Measurements from ENCODE around the gene GOLGA6L2. TPM values are rescaled to one million over a fixed set of nuclear protein-coding genes. Genes with fewer than 3 reads are reported as not detected.

Gene GOLGA6L2
- not detected for total RNA-seq

DNA sequence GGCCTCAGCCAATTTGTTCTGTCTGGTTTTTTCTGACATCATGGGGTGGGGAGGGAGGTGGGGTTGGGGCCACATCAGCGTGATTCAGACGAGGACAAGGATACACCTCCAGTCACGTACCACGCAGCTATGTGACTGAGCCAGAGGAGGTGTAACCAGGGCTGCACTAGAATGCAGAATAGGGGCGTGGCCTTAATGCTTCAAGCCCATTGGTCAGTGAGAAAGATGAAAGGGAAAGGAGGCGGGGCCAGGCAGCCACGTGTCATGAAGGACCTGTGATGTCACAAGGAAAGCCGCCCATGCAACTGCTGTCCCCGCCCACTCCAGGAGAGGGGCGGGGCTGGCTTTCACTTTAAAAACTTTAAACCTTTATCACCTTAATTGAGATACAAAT lies at the start of gene GOLGA6L2:
Gene GOLGA6L2 (minus strand): TSS at position 137 of the 394 bp plus-strand sequence. CDS start 62 bp downstream, at position 75.
- no peak for DNase-seq
- Mint-ChIP-seq H3K36me3 (ENCODE audit: insufficient read depth) (no peaks in the 10 kb centered on the region), H3K4me3 (no peak within 1 kb of the TSS), H3K9me3 (no peaks in the 10 kb centered on the region), H3K27me3 (ENCODE audit: low read depth) (peaks cover 5% of the 10 kb centered on the region), H3K4me1 (ENCODE audit: low read depth) (no peaks in the 10 kb centered on the region)
- no peak for ATAC-seq

GRCh38 chr15:23484870-23485269 lies 37.8 kb upstream of the GOLGA6L2 start:
- no peaks in the 10 kb centered on the region for H3K27me3 Mint-ChIP-seq (ENCODE audit: low read depth)
- DNase-seq, result no peak

DNA sequence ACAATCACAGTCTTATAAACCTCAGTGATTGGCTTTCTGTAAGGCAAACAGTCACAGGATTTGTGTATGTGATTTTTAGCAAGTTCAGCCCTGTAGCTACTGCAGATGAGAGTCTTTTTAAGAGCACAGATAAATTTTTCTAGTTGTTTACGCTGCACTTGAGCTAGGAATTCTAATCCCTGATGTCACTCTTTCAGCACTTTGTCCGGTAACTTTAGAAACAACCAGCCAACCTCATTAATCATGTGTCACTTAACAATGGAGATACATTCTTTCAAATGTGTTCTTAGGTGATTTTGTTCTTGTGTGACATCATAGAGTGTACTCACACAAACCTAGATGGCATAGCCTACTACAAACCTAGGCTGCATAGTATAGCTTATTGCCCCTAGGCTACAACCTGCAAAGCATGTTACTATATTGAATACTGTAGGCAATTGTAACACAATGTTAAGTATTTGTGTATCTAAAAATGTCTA lies 36.8 kb upstream of the GOLGA6L2 start:
- no peak for ATAC-seq
- Mint-ChIP-seq H3K27me3 (ENCODE audit: low read depth) (no peaks in the 10 kb centered on the region), H3K36me3 (ENCODE audit: insufficient read depth) (no peaks in the 10 kb centered on the region)

More at GRCh38 chr15:23484870-23485269, 37.8 kb upstream of the GOLGA6L2 start:
- ATAC-seq, result no peak
- H3K36me3 Mint-ChIP-seq (ENCODE audit: insufficient read depth), result no peaks in the 10 kb centered on the region
- H3K4me1 Mint-ChIP-seq (ENCODE audit: low read depth), result no peaks in the 10 kb centered on the region
- H3K4me3 Mint-ChIP-seq, result no peak overlapping the region
- H3K9me3 Mint-ChIP-seq, result no peaks in the 10 kb centered on the region

DNA sequence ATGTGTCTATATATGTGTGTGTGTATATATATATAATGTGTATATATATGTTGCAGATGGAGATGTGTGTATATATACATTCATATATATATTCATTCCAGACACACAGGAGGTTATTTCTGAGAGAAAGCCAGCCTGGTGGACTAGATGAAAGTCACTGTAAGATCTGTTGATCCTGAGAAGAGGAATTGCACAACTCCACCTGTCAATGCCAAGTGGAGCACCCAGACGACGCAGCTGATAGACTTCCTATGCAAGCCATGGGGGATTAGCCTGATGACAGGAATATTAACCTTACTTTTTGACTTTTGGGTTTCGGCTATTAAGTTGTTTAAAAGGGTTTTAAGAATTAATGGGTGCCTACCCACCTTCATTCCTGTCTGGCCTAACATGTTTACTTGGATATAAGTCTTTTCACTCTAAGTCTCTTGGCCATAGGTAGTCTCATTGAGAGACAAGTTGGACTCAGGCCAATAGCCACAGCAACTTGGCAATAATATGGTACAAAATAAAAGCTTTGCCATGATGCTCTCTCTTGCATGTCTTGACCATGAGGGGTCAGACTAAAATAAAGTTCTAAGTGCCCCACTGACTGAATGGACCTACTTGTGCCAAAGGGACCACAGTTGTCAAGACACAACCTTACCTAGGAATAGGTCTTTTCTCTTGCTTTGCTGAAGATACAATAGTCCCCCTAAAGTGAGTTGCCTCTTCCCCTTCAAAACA lies 35.9 kb upstream of the GOLGA6L2 start:
- DNase-seq (no peak), ATAC-seq (no peak)
- H3K36me3 Mint-ChIP-seq (ENCODE audit: insufficient read depth), result no peaks in the 10 kb centered on the region
- peaks cover 1% of the 10 kb centered on the region for H3K27me3 Mint-ChIP-seq (ENCODE audit: low read depth)
- no peaks in the 10 kb centered on the region for H3K4me1 Mint-ChIP-seq (ENCODE audit: low read depth)
- H3K9me3 Mint-ChIP-seq, result no peaks in the 10 kb centered on the region
- no peak overlapping the region for H3K4me3 Mint-ChIP-seq

More for the DNA sequence above, 36.8 kb upstream of the GOLGA6L2 start:
- Mint-ChIP-seq H3K4me1 (ENCODE audit: low read depth) (no peaks in the 10 kb centered on the region), H3K9me3 (no peaks in the 10 kb centered on the region), H3K4me3 (no peak overlapping the region)
- DNase-seq, result no peak

DNA sequence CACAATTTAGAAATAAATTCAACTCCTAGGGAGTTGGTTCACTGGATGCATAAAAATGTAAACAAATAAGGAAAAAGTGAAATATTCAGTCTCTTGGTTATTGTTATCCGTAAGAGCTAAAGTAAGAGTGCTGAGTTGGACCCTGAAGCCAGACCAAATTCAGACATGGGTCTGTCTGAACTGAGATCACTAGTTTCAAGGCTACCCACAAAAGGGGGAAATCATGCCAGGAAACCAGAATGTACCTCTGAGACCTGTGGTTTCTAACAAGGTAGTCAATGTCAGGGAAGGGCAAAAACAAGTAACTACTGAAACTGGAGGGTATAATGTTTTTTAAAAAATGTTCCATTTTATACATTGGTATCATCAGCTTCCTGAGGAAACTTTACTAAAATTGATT lies 35.2 kb upstream of the GOLGA6L2 start:
- ATAC-seq (no peak), DNase-seq (no peak)
- no peak overlapping the region for H3K4me3 Mint-ChIP-seq
- H3K27me3 Mint-ChIP-seq (ENCODE audit: low read depth), result peaks cover 1% of the 10 kb centered on the region
- H3K36me3 Mint-ChIP-seq (ENCODE audit: insufficient read depth), result no peaks in the 10 kb centered on the region
- H3K4me1 Mint-ChIP-seq (ENCODE audit: low read depth), result no peaks in the 10 kb centered on the region
- no peaks in the 10 kb centered on the region for H3K9me3 Mint-ChIP-seq

DNA sequence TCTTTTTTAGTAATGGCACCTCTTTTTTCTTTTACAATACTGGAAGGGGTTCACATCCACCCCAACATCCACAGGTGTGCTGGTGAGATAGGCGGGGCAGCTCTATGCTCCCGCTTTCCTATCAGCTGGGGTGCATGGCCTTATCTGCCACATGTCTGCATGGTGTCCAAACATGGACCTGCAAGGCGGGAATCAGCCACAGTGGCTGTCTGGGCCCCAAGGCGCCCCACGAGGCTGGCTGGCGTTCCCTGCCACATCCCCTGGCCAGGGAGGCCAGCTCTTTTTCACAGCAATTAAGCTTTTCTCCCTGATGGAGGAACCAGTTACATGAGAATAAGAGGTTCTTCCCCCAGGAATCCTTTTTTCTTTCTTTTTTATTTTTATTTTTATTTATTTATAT lies 30.9 kb upstream of the GOLGA6L2 start:
- DNase-seq (no peak), ATAC-seq (no peak)
- no peak overlapping the region for H3K4me3 Mint-ChIP-seq
- H3K9me3 Mint-ChIP-seq, result no peaks in the 10 kb centered on the region
- peaks cover 1% of the 10 kb centered on the region for H3K27me3 Mint-ChIP-seq (ENCODE audit: low read depth)
- H3K36me3 Mint-ChIP-seq (ENCODE audit: insufficient read depth), result no peaks in the 10 kb centered on the region
- no peaks in the 10 kb centered on the region for H3K4me1 Mint-ChIP-seq (ENCODE audit: low read depth)

GRCh38 chr15:23472678-23473077 lies 25.6 kb upstream of the GOLGA6L2 start:
- H3K4me3 Mint-ChIP-seq, result no peak overlapping the region
- ATAC-seq (no peak), DNase-seq (no peak)
- H3K36me3 Mint-ChIP-seq (ENCODE audit: insufficient read depth), result no peaks in the 10 kb centered on the region
- no peaks in the 10 kb centered on the region for H3K4me1 Mint-ChIP-seq (ENCODE audit: low read depth)
- no peaks in the 10 kb centered on the region for H3K9me3 Mint-ChIP-seq
- no peaks in the 10 kb centered on the region for H3K27me3 Mint-ChIP-seq (ENCODE audit: low read depth)

- Mint-ChIP-seq H3K36me3 (ENCODE audit: insufficient read depth) (no peaks in the 10 kb centered on the region), H3K4me1 (ENCODE audit: low read depth) (no peaks in the 10 kb centered on the region), H3K4me3 (no peak overlapping the region), H3K9me3 (no peaks in the 10 kb centered on the region), H3K27me3 (ENCODE audit: low read depth) (peaks cover under 1% of the 10 kb centered on the region)
- ATAC-seq (no peak), DNase-seq (no peak)
Observed at GRCh38 chr15:23472033-23472432, 25.0 kb upstream of the GOLGA6L2 start.

GRCh38 chr15:23467110-23467600 lies 20.1 kb upstream of the GOLGA6L2 start:
- Mint-ChIP-seq H3K36me3 (ENCODE audit: insufficient read depth) (no peaks in the 10 kb centered on the region), H3K9me3 (no peaks in the 10 kb centered on the region), H3K27me3 (ENCODE audit: low read depth) (peaks cover 6% of the 10 kb centered on the region), H3K4me1 (ENCODE audit: low read depth) (no peaks in the 10 kb centered on the region), H3K4me3 (no peak overlapping the region)
- DNase-seq (no peak), ATAC-seq (no peak)

- no peaks in the 10 kb centered on the region for H3K4me1 Mint-ChIP-seq (ENCODE audit: low read depth)
Observed at GRCh38 chr15:23457890-23458289, 10.8 kb upstream of the GOLGA6L2 start.

DNA sequence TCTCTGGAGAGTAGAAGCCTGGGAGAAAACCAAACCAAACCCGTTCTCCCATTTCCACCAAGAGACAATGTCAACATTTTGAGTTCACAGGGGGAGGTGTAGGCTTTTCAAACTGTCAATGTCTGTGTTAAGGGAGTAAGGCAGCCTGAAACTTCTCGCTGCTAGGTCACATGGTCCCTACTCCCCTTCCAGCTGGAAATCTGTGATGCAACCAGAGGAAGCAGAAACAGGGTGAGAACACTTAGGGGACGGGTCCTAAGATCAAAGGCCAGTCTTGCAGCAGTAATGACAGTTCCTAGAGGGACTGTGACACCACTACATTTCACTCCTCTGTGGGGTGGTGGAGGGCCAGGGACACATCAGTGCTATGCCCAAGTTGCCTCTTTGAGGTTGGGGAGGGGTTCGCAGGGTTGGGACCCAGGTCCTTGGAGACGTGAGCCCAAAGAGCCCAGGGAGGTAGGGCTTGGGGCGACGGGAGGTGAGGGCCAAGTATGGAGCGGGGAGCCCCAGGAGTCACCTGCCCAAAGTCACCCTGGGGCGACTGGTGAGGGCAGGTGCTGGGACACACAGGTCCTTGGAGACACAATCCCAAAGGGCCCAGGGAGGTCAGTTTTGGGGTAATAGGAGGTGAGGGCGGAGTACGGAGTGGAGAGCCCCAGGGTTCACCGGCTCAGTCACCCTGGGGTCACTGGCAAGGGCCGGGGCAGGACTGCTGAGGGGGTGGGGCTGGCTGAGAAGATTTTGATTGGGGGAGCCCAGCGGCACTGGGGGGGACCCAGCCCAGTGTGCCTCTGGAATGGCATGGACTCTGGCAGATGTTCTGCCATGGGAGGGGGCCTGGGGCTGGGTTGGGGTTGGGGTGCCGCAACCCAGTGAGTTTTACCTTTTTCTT lies 582 bp downstream of the GOLGA6L2 start:
- Mint-ChIP-seq H3K27me3 (ENCODE audit: low read depth) (peaks cover 5% of the 10 kb centered on the region), H3K9me3 (no peaks in the 10 kb centered on the region), H3K4me3 (no peak overlapping the region), H3K4me1 (ENCODE audit: low read depth) (no peaks in the 10 kb centered on the region), H3K36me3 (ENCODE audit: insufficient read depth) (no peaks in the 10 kb centered on the region)
- no peak for ATAC-seq
- no peak for DNase-seq

More at GRCh38 chr15:23457890-23458289, 10.8 kb upstream of the GOLGA6L2 start:
- DNase-seq (no peak), ATAC-seq (no peak)
- Mint-ChIP-seq H3K27me3 (ENCODE audit: low read depth) (peaks cover 2% of the 10 kb centered on the region), H3K9me3 (no peaks in the 10 kb centered on the region), H3K36me3 (ENCODE audit: insufficient read depth) (no peaks in the 10 kb centered on the region), H3K4me3 (no peak overlapping the region)

GRCh38 chr15:23444269-23444668 lies 2.8 kb downstream of the GOLGA6L2 start:
- Mint-ChIP-seq H3K9me3 (no peaks in the 10 kb centered on the region), H3K36me3 (ENCODE audit: insufficient read depth) (no peaks in the 10 kb centered on the region), H3K27me3 (ENCODE audit: low read depth) (peaks cover 5% of the 10 kb centered on the region), H3K4me1 (ENCODE audit: low read depth) (no peaks in the 10 kb centered on the region), H3K4me3 (no peak overlapping the region)
- no peak for ATAC-seq
- no peak for DNase-seq

DNA sequence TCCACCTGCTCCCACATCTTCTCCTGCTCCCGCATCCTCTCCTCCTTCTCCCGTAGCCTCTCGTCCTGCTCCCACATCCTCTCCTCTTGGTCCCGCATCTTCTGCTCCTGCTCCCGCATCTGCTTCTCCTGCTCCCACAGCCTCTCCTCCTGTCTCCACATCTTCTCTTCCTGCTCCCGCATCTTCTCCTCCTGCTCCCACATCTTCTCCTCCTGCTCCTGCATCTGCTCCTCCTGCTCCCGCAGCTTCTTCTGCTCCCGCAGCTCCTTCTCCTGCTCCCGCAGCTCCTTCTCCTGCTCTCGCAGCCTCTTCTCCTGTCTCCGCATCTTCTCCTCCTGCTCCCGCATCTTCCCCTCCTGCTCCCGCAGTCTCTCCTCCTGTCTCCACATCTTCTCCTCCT lies 5.8 kb downstream of the GOLGA6L2 start:
- ATAC-seq (no peak), DNase-seq (no peak)
- Mint-ChIP-seq H3K36me3 (ENCODE audit: insufficient read depth) (no peaks in the 10 kb centered on the region), H3K4me1 (ENCODE audit: low read depth) (no peaks in the 10 kb centered on the region), H3K9me3 (no peaks in the 10 kb centered on the region), H3K4me3 (no peak overlapping the region), H3K27me3 (ENCODE audit: low read depth) (peaks cover 5% of the 10 kb centered on the region)

GRCh38 chr15:23440596-23440995 lies 6.4 kb downstream of the GOLGA6L2 start:
- Mint-ChIP-seq H3K4me1 (ENCODE audit: low read depth) (no peaks in the 10 kb centered on the region), H3K36me3 (ENCODE audit: insufficient read depth) (no peaks in the 10 kb centered on the region), H3K9me3 (no peaks in the 10 kb centered on the region), H3K4me3 (no peak overlapping the region), H3K27me3 (ENCODE audit: low read depth) (peaks cover 5% of the 10 kb centered on the region)
- no peak for DNase-seq
- ATAC-seq, result no peak

All from activated T-cell treated with anti-CD3 and anti-CD28 coated beads, Interleukin-2, amount 50 U/mL, for 4 hours (primary cell).